GM19328 (cell line): ENCODE data around the gene LDLRAD4.

Source experiments
- ATAC-seq: cut with Tn5 transposase; IDR thresholded peaks from one replicate; pipeline ENCODE4 v1.9.1; 2021; ENCODE audit warnings: mild to moderate bottlenecking, moderate library complexity; ENCODE audit not compliant: unreplicated experiment

Gene LDLRAD4

DNA sequence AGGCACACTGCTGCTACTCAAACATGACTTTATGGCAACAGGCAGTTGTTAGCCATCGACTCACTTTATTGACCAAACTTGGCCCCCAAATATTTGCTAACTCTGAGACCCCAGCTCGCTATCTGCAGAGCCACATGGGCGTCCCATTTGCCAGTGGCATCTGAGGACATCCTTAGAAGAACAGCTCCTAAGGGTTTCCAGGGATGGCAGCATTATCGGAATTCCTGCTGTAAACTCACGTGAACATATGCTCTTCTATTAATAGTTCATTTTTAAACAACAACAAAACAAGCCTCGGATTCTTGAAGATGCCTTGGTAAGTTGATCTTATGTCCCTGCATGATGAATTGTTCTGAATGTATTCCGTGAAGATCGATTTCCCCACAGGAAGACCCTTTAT is 181.0 kb downstream of the LDLRAD4 start:
- ATAC-seq: no peak

DNA sequence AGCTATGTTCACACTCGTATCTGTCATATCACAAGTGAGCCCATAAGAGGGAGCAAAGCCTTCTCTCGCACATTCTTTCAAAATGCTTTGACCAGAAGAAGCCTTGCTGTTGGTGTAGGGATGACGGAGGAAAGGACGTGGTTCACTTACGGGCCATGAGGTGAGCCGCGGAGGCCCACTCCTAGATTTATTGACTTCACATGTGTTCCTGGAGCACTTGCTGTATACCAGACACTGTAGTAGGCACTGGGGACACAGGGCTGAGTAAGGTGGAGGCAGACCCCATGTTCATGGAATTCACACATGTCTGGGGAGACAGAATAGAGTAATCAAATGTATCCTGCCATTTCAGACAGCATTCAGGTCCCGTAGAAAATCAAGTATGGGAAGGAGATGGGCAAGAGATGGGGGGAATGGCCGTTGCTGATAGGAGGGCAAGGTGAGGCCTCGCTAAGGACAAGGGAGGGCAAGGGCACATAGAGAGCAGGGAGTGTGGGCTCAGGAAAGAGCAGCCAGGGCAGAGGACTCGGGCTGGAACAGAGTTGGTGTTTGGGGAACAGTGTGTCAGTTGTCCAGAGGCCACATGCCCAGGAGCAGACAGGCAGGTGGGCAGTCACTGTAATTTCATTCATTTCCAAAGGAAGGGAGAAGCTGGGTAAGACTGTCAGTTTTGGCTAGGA is 182.2 kb downstream of the LDLRAD4 start:
- no peak for ATAC-seq

DNA sequence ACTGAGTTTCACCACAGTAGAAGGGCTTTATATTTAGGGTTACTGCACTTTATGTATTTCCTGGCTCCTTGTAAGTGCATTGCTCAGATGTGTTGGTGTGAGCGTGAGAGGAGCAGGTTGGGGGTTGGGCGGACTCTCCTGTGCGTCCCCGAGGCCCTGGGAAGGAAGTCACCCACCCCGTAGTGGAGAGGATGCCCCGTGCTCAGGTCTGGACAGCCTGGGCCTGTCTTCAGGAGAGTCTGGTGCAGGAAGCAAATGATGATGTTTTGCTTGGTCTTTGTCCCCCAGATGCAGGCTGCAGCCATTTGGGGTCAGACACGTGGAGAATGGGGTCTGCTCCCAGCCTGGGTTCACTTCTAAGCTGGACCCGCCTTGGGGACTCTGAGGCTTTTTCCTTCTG is 182.8 kb downstream of the LDLRAD4 start:
- no peak for ATAC-seq

DNA sequence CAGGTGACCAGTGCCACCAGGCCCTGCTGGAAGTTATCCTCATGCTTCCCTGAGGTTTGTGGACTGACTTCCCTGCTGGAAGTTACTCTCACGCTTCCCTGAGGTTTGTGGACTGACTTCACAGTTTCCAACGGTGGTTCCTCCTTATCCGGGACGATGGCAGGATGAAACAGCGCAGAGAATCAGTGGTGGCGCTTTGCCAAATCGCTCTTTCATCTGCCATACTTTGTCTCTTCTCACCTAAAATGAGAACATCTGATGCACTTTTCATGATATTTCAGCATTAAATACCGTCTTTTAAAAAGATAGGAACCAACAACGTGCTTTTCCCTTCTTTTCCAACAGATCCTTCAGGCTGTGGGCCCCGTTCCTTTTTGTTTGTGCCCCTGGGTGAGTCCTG is 183.3 kb downstream of the LDLRAD4 start:
- ATAC-seq: no peak

DNA sequence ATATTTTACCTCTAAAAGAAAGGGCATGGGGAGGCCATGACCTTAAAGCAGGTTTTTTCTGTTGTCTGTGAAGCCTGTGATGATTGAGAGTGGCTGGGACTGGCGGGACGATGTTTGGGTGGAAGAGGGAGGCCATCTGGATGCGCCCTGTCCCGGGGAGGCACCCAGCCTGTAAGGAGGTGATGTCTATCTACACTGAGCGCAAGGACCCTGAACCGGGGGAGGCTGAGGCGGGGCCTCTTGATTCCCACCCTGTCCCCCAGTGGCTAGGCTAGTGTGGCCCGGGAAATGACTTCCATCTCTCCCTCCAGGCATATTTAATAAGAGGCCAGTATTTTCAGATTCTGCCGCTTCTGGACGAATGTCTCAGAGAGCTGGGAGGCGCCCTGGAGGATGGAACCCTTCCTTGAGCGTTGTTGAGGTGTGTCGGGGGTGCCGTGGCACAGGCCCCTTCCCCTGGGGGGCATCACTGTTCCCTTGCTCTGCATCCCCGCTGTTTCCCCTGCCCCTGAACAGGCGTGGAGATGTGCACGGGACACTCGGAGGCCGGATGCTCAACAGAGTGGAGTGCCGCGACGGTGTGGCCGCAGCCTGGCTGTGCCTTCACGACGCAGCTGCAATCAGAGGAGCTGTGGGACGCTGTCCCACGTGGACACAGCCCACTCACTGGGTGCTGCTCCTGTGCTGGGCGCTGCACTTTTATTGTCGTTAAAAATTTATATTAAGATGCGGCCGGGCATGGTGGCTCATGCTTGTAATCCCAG is 185.4 kb downstream of the LDLRAD4 start:
- ATAC-seq: no peak

DNA sequence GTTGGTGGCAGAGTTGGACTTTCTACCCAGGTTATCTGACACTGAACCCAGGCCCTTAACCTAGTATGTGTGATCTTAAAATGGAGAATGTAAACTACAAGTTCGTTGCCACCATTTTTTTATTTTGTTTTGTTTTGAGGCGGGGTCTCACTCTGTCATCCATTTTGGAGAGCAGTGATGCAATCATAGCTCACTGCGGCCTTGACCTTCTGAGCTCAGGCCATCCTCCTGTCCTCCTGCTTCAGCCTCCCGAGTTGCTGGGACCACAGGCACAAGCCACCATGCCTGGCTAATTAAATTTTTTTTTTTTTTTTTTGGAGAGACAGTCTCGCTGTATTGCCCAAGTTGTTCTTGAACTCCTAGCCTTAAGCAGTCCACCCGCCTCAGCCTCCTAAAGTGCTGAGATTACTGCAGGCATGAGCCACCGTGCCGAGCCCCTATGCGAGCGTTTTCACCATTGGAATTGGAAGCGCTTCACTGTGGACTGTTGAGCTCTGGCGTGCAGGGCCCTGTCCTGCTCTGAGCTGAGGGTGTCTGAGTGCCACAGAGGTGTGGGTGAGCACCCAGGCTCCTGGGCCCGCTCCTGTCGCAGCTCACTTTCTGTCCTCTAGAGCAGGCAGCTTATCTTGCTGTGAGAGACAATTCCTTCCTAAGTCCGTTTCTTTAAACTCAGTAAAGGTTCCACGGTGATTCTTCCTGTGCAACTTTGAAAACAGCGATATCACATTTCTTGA is 186.9 kb downstream of the LDLRAD4 start:
- ATAC-seq: no peak

DNA sequence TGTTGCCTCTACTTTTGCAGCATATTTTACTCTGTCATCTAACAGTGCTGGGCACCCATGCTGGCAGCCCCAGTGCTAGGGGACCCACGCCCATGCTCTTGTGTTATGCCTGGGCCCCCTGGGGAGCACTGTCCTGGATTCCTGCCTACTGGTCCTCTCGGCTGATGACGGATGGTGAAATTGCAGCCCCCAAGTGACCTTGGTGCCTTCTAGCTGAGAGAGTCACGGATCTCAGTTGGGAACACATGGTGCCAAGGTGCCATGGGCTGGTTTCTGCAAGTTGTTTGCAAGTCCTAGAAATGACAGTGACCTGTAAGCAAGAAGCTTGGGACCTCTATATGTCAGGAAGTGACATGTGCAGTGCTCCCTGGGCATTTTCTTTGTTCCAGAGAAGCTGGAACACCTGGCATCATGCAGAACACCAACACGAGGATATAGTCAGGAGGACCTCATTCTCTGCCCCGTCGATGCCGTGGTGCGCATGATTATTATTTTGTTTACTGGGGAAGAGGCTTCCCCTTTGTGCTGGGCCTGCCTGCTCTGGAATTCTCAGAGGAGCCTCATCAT is 187.6 kb downstream of the LDLRAD4 start:
- no peak for ATAC-seq

DNA sequence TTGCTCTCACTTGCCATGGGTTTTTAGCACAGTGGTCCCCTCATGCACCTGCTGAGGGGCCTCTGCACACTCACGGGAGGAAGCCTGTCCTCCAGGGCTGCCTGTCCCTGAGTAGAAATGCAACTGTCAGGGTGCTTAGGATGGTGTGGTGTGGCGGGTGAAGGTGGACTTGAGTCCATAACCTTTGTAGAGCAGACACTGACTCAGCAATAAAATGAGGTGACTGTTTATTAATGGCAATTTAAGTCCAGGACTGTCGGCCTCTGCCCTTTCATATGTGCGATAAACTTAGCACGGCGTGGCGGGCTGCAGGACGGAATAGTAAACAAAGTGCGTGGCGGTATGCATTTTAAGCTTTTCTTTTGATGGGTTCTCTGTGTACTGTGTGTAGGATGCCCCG is 188.2 kb downstream of the LDLRAD4 start:
- ATAC-seq: no peak

DNA sequence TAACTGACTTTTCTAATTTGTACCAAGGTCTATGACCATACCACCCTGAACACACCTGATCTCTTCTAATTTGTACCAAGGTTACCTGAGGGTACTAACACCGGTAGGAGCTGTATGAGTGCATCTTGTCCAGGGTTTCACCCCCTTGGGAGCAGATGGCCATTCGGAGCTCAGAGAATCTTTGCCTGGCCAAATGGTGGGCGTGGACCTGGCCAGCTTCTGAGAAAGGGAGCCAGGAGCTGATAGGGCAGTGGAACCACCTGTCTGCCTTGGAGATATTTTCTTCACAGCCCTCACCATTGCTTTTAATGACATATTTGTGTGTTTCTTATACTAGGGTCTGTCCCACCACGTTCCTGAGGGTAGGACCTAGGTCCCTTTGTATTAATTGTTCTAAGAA is 188.9 kb downstream of the LDLRAD4 start:
- no peak for ATAC-seq

DNA sequence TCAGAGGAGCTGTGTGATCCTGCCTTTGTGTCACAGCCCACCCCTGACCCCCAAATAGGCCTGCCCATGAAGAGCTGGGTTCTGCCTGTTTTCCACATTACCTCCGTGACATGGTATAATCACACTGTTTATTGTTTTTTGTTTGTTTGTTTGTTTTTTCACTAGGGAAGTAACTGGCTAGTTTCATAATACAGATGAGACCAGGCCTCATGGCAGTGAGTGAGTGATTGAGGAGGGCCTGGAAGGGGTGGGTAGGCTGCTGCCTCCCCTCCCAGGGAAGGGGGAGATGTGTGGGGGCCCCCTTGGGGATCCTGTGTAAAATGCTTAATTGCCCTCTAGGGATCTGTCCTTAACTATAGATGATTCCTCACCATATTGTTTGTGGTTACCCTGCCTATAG is 190.5 kb downstream of the LDLRAD4 start:
- no peak for ATAC-seq

DNA sequence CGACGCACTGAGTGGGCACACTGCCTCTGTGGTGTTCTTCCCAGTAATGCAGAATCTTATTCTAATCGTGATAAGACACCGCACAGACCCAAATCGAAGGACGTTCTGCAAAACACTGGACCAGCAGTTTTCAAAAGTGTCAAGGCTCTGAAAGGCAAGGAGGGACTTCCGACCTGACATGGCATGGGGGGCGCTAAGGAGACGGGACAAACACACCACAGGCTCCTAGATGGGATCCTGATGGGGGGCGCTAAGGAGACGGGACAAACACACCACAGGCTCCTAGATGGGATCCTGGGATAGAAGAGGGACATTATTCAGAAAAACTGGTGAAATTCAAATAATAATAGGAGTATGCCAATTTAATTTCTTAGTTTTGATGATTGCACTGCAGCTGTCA is 191.4 kb downstream of the LDLRAD4 start:
- ATAC-seq: no peak

DNA sequence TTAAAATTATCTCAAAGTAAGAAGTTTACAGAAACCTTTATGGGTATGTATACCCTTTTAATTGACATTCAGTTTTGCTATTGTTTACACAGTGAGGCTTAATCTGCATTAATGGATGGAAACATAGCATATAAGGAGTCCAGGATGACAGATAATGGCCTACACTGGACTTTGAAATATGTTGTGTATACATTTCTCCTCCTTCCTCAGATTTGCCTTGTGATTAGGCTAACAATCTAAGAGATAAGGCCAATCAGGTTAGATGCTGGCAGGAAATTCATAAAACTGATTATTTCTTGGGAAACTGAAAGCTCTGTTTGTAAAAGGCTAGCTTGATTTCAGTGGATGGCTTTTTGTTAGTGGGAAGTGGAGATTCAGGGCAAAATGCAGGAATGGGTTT is 191.9 kb downstream of the LDLRAD4 start:
- ATAC-seq: no peak

DNA sequence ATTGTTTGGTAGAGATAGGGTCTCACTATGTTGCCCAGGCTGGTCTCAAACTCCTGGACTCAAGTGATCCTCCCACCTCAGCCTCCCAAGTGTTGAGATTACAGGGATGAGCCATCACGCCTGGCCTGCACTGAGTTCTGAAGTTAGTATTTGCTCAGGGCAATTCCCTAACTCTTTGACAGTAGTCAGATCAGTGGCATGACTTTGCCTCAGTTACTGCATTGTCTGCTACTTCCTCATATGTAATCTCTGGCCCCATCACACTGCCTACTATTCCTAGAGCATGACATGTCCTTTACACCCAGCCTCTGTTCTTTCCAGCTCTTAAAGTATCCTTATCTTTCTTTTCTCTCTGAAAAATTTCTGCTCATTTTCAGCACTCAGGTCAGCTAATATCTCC is 193.5 kb downstream of the LDLRAD4 start:
- no peak for ATAC-seq

DNA sequence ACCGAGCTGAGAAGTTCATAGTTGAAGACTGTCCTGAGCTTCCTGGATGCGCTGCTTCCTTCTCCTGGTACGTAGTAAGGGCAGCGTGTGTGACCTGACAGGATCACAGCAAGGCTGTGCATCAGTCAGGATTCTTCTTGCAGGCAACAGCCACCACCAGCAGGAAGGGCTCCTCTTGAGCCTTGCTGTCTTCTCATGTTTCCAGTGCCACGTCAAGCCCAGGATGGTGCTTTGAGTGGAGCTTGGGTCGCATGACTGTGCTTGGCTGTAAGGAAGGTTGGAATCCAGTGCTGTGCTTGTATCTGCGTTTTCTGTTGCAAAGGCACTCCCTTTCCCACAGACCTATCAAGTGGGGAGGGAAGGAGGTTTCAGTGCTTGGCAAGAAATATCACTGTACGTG is 194.3 kb downstream of the LDLRAD4 start:
- ATAC-seq: no peak

DNA sequence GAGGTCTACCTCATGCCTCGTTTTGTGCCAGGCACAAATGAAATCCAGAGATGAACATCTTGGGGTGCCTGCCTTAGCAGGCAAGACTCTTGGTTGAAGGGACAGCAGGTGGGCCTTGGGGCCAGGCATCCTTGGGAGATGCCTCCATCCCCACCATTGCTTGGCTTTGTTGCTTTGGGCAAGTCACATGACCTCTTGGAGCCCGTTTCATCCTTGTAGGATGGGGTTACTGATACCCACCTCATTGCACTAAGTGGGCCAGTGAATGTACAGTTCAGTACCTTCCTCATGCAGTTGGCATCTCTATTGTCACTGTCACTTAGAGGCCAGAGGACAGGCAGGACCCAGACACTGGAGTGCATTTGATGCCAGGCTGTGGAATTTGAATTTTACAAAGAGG is 195.5 kb downstream of the LDLRAD4 start:
- ATAC-seq: no peak

DNA sequence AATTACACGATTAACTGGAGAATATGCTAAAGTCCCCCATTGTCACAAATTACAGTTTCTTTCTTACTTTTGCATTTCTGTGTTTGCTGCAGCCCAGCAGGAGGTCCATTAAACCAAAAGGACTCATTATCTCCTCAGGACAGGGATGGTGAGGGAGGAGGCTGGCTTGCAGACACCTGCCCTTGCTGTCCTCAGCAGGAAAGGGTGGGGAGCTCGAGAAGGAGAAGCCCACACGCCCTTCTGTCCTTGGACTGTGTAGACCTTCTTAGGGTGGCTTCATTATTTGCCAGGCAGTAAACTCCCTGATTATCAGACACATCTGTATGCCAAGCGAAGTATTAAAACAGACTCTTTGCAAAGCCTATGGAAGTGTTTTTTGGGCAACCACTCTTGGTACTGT is 196.0 kb downstream of the LDLRAD4 start:
- no peak for ATAC-seq

DNA sequence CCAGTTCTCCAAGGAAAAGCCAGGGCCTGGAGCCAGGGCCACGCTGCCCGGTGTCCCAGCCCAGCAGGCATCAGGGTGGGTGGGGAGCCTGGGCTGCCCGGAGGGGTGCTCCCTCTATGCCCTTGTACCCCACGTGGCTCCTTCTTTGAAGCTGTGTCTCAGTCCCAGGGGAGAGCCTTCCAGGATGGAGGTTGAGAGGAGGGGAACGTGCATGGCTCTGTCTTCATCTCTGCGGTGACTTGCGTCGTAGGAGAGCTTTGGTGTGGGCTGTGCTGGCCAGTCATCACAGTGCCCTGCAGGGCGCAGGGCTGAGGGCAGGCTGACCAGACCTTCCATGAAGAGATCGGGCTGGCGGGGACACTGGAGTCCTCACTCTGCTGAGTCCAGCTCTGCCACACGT is 197.2 kb downstream of the LDLRAD4 start:
- no peak for ATAC-seq

DNA sequence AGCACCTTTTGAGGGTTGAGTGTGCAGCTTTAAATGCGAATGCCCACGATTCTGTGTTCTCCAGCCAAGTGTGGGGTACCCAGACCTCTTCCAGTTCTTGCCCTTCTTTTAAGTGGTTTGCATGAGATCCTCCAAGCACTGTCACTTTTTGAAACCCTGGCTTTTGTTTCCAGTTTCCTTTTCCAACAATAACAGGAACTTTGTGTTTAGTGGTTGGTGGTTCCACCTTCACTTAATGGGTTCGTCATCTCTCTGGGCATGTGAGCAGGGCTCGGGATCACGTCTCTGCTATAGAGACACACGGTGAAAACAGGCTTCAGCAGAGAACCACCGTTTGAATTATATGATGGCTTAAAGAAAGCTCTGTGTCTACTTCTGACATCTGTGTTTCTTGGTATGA is 197.6 kb downstream of the LDLRAD4 start:
- no peak for ATAC-seq

DNA sequence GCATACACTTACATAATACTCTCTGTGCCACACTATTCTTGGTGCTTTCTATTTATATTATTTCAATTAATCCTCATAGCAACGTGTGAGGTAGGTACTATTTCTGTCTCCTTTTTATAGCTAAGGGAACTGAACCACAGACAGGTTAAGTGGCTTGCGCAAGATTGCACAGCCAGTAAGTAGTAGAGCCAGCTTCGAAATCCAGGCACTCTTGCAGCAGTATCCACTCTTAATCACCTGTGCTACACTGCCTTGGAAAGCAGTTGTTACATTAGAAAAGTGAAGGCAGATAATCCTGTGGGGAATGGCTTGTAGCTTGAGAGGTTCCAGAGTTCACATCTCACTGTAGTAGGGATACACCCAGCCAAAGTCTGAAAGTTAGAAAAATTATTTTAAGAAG is 198.3 kb downstream of the LDLRAD4 start:
- ATAC-seq: no peak

DNA sequence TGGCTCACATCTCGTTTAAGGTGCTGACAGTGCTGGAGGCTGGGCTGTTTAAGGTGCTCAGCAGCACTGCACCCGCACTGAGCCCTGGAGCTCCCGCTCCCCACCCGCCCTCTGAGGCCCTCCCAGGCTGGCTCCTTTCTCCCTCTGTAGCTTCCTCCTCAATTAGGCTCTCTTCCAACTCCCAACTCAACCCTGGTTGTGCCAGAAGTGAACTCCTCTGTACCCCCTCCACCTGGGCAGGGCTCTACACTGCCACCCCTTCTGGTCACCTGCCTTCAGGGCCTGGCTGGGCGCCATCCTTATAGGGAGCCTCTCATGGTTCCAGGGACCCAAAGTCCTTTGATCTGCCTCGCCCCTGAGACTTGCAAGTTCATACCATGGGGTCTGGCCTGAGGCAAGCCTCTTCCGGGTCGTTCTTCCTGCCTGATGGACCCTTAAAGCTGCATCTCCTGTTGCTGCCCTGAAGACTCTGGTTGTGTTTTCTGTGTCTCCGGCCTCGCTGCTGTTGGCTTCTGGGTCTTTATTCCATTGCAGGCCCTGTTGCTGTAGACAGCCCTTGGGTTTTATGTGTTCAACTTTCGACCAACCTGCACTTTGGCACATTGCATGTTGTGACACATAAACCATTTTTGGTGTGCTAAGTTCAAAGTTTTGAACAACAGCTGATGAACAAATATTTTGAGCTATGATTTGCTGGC is 199.6 kb downstream of the LDLRAD4 start:
- ATAC-seq: no peak
